Hematopoietic multipotent progenitor cell (in vitro differentiated cells): ENCODE measurements around the gene SDK1. TPM values are rescaled to one million over a fixed set of nuclear protein-coding genes. Genes with fewer than 3 reads are reported as not detected.
"Not testable (repeated sequence)": the region's sequence is repeated elsewhere in the genome, so short reads cannot be mapped to it uniquely, and the experiment has no call there.

Experiments used
- DNase-seq, 3 donors: peaks; one replicate each; pipeline ENCODE4 v3.0.0-alpha.2; 2011 to 2015; ENCODE audit warnings: low read depth in 2 of 3, low spot score in 2 of 3
- total RNA-seq: library from RNA; depleted of rRNA; stranded (reverse); fragments of >200 nt; gene quantifications from one replicate; pipeline ENCODE4 v1.2.3, GENCODE V29; 2012

SDK1 gene
- total RNA-seq, 1 donor: 0.81 TPM

GRCh38 chr7:4218481-4218880 lies 917.4 kb downstream of the SDK1 start:
- no peak for DNase-seq

GRCh38 chr7:4220011-4220410 lies 919.0 kb downstream of the SDK1 start:
- no peak for DNase-seq

GRCh38 chr7:4221043-4221442 lies 920.0 kb downstream of the SDK1 start:
- no peak for DNase-seq

- DNase-seq: no peak
These were observed 921.6 kb downstream of the SDK1 start for GRCh38 chr7:4222676-4223075.

GRCh38 chr7:4225361-4225771 lies 924.3 kb downstream of the SDK1 start:
- DNase-seq: no peak

GRCh38 chr7:4225881-4226523 lies 925.0 kb downstream of the SDK1 start:
- no peak for DNase-seq

GRCh38 chr7:4226524-4226882 lies 925.5 kb downstream of the SDK1 start:
- no peak for DNase-seq

- no peak for DNase-seq
These were observed 926.3 kb downstream of the SDK1 start for GRCh38 chr7:4227105-4228010.

- DNase-seq: no peak
These were observed 929.3 kb downstream of the SDK1 start for GRCh38 chr7:4230352-4230751.

GRCh38 chr7:4233146-4233545 lies 932.1 kb downstream of the SDK1 start:
- no peak for DNase-seq

GRCh38 chr7:4233621-4234497 lies 932.8 kb downstream of the SDK1 start:
- DNase-seq: no peak

GRCh38 chr7:4234498-4234855 lies 933.4 kb downstream of the SDK1 start:
- DNase-seq: no peak

GRCh38 chr7:4234886-4235285 lies 933.8 kb downstream of the SDK1 start:
- no peak for DNase-seq

GRCh38 chr7:4235596-4235995 lies 934.5 kb downstream of the SDK1 start:
- no peak for DNase-seq

GRCh38 chr7:4236389-4236788 lies 935.3 kb downstream of the SDK1 start:
- DNase-seq: no peak

- not testable (repeated sequence) for DNase-seq
These were observed 935.8 kb downstream of the SDK1 start for GRCh38 chr7:4236873-4237272.

- DNase-seq: no peak
These were observed 936.5 kb downstream of the SDK1 start for GRCh38 chr7:4237296-4238235.

GRCh38 chr7:4238861-4239260 lies 937.8 kb downstream of the SDK1 start:
- no peak for DNase-seq

GRCh38 chr7:4240042-4240441 lies 939.0 kb downstream of the SDK1 start:
- DNase-seq: no peak
